ENCODE data around the gene CDNF. TPM values are rescaled to one million over a fixed set of nuclear protein-coding genes. Genes with fewer than 3 reads are reported as not detected.

The CDNF gene
- total RNA-seq, 1 donor = 1.8 TPM

DNA sequence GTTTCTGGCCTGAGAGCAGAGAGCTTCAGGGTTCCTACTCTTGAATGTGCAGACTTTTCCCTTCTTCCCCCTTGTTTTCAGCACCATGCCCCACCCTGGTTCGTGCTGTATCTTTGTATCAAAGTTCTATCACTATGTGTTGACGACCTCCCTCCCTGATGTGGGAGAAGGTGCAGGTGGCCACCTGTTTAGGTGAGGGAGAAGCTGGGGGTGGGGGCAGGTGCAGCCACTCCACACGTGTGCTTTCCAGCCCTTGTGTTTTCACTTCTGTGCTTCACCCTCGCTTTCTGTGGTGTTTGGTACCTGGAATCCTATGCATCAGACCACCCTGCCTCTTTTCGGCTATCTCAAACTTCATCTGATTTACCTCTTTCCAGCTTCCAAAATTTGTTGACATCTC, 21.2 kb upstream of the CDNF start:
- Histone ChIP-seq H3K27me3 (ENCODE audit: insufficient read depth, low read length) (no peaks in the 10 kb centered on the region), H3K9me3 (ENCODE audit: low read depth, low read length) (no peaks in the 10 kb centered on the region), H3K36me3 (ENCODE audit: insufficient read depth, low read length) (peaks cover 2% of the 10 kb centered on the region), H3K4me1 (ENCODE audit: insufficient read depth, low read length) (no peaks in the 10 kb centered on the region), H3K79me2 (ENCODE audit: insufficient read depth, low read length) (no peaks in the 10 kb centered on the region), H2AFZ (ENCODE audit: low read length) (no peak overlapping the region), H3K4me2 (ENCODE audit: insufficient read depth, low read length) (no peak overlapping the region), H4K20me1 (ENCODE audit: insufficient read depth, low read length) (no peaks in the 10 kb centered on the region), H3K4me3 (ENCODE audit: insufficient read depth, low read length) (no peak overlapping the region), H3K27ac (ENCODE audit: low read depth, low read length) (no peak overlapping the region)
- DNase-seq (ENCODE audit: insufficient read length, low spot score, missing footprints) = no peak
- TF ChIP-seq, protein P1, sequence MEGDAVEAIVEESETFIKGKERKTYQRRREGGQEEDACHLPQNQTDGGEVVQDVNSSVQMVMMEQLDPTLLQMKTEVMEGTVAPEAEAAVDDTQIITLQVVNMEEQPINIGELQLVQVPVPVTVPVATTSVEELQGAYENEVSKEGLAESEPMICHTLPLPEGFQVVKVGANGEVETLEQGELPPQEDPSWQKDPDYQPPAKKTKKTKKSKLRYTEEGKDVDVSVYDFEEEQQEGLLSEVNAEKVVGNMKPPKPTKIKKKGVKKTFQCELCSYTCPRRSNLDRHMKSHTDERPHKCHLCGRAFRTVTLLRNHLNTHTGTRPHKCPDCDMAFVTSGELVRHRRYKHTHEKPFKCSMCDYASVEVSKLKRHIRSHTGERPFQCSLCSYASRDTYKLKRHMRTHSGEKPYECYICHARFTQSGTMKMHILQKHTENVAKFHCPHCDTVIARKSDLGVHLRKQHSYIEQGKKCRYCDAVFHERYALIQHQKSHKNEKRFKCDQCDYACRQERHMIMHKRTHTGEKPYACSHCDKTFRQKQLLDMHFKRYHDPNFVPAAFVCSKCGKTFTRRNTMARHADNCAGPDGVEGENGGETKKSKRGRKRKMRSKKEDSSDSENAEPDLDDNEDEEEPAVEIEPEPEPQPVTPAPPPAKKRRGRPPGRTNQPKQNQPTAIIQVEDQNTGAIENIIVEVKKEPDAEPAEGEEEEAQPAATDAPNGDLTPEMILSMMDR (IDR thresholded peaks at IDR 0.05; ENCODE audit: extremely low read depth, low read depth, low read length) = no peak

- no peak for DNase-seq (ENCODE audit: insufficient read length, low spot score, missing footprints)
- Histone ChIP-seq H3K4me3 (ENCODE audit: insufficient read depth, low read length) (no peak overlapping the region), H3K36me3 (ENCODE audit: insufficient read depth, low read length) (peaks cover 2% of the 10 kb centered on the region), H3K27me3 (ENCODE audit: insufficient read depth, low read length) (no peaks in the 10 kb centered on the region), H3K9me3 (ENCODE audit: low read depth, low read length) (no peaks in the 10 kb centered on the region), H3K79me2 (ENCODE audit: insufficient read depth, low read length) (no peaks in the 10 kb centered on the region), H4K20me1 (ENCODE audit: insufficient read depth, low read length) (no peaks in the 10 kb centered on the region), H2AFZ (ENCODE audit: low read length) (no peak overlapping the region), H3K4me1 (ENCODE audit: insufficient read depth, low read length) (no peaks in the 10 kb centered on the region), H3K4me2 (ENCODE audit: insufficient read depth, low read length) (no peak overlapping the region), H3K27ac (ENCODE audit: low read depth, low read length) (no peak overlapping the region)
- TF ChIP-seq, protein P1 (IDR thresholded peaks at IDR 0.05; ENCODE audit: extremely low read depth, low read depth, low read length) = no peak
Measured at GRCh38 chr10:14858338-14858960, 20.6 kb upstream of the CDNF start.

- Histone ChIP-seq H3K79me2 (ENCODE audit: insufficient read depth, low read length) (no peaks in the 10 kb centered on the region), H3K9me3 (ENCODE audit: low read depth, low read length) (no peaks in the 10 kb centered on the region), H3K27me3 (ENCODE audit: insufficient read depth, low read length) (no peaks in the 10 kb centered on the region), H3K27ac (ENCODE audit: low read depth, low read length) (no peak overlapping the region), H3K4me2 (ENCODE audit: insufficient read depth, low read length) (no peak overlapping the region), H4K20me1 (ENCODE audit: insufficient read depth, low read length) (no peaks in the 10 kb centered on the region), H2AFZ (ENCODE audit: low read length) (no peak overlapping the region), H3K4me1 (ENCODE audit: insufficient read depth, low read length) (no peaks in the 10 kb centered on the region), H3K36me3 (ENCODE audit: insufficient read depth, low read length) (peaks cover 7% of the 10 kb centered on the region), H3K4me3 (ENCODE audit: insufficient read depth, low read length) (no peak overlapping the region)
- DNase-seq (ENCODE audit: insufficient read length, low spot score, missing footprints) = no peak
- TF ChIP-seq, protein P1 (IDR thresholded peaks at IDR 0.05; ENCODE audit: extremely low read depth, low read depth, low read length) = no peak
Measured at GRCh38 chr10:14855453-14855852, 17.6 kb upstream of the CDNF start.

DNA sequence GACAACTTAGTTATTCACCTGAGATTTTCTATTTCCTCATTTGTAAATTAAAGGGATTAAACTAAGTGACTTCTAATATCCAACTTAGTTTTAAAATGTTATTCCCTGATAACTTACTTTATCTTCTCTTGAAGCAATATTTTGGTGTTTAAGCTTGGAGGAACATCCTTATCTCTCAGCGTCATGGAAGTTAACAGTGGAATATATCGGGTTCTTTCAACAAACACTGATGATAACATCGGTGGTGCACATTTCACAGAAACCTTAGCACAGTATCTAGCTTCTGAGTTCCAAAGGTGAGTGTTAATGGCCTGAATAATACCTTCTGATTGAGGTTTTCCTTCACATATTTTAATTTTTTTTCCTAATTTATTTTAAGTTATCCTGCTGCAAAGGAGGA, 14.4 kb upstream of the CDNF start:
- Histone ChIP-seq H3K9me3 (ENCODE audit: low read depth, low read length) (no peaks in the 10 kb centered on the region), H3K4me1 (ENCODE audit: insufficient read depth, low read length) (no peaks in the 10 kb centered on the region), H3K27ac (ENCODE audit: low read depth, low read length) (no peak overlapping the region), H3K4me3 (ENCODE audit: insufficient read depth, low read length) (no peak overlapping the region), H3K36me3 (ENCODE audit: insufficient read depth, low read length) (peaks cover 11% of the 10 kb centered on the region), H2AFZ (ENCODE audit: low read length) (no peak overlapping the region), H3K79me2 (ENCODE audit: insufficient read depth, low read length) (no peaks in the 10 kb centered on the region), H3K4me2 (ENCODE audit: insufficient read depth, low read length) (no peak overlapping the region), H3K27me3 (ENCODE audit: insufficient read depth, low read length) (no peaks in the 10 kb centered on the region), H4K20me1 (ENCODE audit: insufficient read depth, low read length) (no peaks in the 10 kb centered on the region)
- DNase-seq (ENCODE audit: insufficient read length, low spot score, missing footprints) = no peak
- TF ChIP-seq, protein P1 (IDR thresholded peaks at IDR 0.05; ENCODE audit: extremely low read depth, low read depth, low read length) = no peak
